NCI-H1105 treated with DMSO at 0.1 percent for 48 hours (cell line): ENCODE results near the gene LSM12.
"Not testable (repeated sequence)": the region's sequence is repeated elsewhere in the genome, so short reads cannot be mapped to it uniquely, and the experiment has no call there.

Experiments
- DNase-seq: peaks from one replicate; lab custom pipeline; 2025; lab: John Stamatoyannopoulos, UW

Gene LSM12

DNA sequence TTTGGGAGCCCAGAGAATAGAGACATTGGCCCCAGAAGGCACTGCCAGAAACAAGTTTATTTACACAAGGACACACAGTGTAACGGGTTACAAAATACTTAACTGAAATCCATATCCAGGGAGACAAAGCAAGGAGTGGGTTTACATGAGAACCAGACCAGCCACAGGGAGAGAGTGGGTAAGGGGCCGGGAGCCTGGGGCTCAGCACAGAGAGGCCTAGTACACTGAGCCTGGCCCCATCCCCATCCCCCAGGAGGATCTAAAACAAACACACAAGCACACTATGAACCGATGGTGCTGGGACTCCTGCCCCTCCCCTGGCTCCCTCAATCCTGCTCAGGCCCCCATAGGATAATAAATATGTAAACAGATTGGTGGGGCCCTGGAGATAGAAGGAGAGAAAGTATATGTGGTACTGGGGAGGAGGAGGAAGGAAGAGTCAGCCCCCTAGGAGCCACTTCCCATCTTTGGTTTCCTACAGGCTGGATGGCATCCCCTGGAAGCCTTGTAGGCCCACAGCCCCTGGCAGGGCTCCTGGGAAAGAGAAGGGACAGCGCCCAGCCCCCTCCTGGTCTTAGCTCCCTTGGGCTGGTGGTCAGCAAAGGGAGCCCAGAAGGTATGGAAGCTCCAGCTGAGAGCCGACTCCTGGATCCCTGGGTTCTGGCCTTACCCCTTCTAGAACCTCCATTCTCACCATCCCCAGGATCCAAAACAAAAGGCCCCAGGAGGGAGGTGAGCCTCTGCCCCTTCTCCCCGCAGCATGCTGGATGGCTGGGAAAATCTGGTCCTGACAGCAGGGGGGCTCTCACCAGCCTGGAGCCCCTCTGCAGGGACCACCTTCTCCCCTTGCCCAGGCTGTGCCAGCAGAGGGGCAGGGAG lies 10.5 kb upstream of the LSM12 start:
- no peak for DNase-seq

DNA sequence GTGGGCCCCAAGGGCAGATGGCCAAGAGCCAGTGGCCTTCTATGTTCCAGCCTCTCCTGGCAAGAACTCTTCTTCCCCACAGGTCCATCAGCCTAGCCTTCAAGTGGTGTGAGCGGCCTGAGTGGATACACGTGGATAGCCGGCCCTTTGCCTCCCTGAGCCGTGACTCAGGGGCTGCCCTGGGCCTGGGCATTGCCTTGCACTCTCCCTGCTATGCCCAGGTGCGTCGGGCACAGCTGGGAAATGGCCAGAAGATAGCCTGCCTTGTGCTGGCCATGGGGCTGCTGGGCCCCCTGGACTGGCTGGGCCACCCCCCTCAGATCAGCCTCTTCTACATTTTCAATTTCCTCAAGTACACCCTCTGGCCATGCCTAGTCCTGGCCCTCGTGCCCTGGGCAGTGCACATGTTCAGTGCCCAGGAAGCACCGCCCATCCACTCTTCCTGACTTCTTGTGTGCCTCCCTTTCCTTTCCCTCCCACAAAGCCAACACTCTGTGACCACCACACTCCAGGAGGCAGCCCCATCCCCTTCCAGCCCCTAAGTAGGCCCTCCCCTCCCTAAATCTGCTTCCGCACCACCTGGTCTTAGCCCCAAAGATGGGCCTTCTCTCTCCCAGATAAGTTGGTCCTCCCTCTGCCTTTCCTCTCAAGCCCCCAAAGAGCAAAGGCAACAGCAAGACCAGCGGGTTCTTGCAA lies 9.3 kb upstream of the LSM12 start:
- DNase-seq: no peak

DNA sequence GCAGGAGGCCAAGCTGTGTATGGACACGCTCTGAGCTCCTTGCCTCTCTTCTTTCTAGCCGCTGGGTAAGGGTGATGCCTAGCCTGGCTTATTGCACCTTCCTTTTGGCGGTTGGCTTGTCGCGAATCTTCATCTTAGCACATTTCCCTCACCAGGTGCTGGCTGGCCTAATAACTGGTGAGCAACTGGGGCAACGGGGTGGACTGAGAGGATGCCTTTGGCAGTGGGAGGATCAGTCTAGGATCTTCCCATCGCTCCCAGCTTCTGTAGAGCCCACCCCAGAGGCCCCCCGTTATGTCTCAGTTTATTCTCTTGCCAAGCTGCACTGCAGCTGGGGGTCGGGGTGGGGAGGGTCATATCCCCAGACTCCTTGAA lies 8.4 kb upstream of the LSM12 start:
- DNase-seq: no peak

DNA sequence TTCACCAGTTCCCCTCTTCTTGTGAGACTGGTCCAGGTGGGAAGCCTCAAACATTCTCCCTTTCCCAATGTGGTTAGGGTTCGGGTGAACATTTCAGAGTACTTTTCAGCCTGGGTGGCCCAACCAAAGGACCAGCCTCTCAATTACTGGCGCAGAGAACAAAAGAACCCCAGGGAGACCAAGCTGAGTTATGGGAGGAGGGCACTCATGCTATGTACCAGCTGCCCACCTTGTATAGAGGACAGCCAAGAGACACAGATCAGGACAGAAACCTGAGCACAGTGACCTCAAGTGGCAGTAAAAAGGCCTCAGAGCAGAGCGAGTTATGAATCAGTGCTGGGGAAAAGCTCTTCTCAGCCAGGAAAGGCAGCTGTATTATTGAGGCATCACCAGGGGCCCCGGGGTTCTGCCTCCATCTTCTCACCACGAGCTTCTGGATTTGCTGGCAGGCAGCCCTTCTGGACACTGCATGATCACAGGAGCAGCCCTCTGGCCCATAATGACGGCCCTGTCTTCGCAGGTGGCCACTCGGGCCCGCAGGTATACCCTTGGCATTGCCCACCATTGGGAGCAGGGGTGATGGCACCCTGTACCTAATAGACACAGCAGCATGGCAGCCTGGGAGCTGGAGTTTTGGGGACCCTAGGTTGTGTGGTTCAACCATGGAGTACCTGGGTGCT lies 7.9 kb upstream of the LSM12 start:
- DNase-seq: no peak

DNA sequence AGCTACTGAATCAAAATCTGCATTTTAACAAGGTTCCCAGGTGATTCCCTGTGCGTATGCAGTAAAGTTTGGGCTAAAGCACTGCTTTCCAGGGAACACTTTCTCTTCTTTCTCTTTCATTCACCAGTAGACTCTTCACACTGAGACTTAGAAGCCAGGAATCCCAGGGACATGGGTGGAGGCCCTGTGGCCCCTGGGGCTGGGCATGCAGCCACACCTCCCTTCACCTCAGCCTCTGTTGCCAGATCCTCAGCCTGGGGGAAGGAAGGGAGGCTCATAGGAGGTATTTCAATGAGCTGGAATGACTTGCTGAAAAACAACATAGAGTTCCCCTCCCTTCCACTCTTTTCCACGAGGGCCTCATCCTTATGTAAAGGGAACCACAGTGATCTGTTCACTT lies 5.3 kb upstream of the LSM12 start:
- DNase-seq: no peak

DNA sequence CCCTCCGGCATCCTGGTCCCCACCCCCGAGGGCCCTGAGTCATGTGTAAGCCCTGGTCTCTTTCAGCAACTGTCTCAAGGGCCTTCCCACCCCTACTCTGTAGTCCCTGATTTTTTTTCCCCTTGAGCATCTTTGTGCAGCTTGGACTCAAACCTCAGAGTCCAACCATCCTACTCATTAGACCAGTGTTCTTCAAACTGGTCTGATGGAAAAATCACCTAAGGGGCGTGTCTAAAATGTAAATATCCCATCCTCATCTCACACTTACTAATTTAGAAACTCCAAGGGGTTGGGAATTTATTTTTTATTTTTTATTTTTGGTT lies 4.7 kb upstream of the LSM12 start:
- no peak for DNase-seq

DNA sequence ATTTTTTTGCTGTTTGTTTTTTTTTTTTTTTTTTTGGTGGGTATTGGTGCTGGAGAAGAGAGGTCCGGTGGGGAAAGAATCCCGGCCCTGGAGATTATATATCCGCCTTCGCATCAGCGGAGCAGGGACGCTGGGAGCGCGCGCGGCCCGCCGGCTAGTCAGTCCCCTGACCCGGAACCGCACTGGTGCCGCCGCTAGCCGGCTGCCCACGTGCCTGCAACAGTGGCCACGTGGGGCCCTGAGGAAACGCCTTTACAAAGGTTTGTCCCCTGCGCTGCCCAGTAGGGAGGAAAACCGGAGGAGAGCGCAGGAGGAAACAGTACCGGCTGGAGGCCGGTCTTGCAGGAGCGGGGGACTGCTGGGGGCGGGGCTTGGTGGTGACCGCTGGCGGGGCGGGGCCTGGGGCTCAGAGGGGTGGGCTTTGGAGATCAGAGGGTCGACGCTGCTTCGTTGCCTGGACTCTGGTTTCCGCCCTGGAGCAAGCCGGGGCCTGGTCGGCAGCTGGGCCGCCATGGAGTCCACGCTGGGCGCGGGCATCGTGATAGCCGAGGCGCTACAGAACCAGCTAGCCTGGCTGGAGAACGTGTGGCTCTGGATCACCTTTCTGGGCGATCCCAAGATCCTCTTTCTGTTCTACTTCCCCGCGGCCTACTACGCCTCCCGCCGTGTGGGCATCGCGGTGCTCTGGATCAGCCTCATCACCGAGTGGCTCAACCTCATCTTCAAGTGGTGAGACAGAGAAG lies 4.2 kb upstream of the LSM12 start, which contains the start of gene G6PC3:
TSS of gene G6PC3 (plus strand) at position 281 of the 743 bp plus-strand sequence. CDS start at position 512, 231 bp downstream.
- peak; percentile 95 for DNase-seq

DNA sequence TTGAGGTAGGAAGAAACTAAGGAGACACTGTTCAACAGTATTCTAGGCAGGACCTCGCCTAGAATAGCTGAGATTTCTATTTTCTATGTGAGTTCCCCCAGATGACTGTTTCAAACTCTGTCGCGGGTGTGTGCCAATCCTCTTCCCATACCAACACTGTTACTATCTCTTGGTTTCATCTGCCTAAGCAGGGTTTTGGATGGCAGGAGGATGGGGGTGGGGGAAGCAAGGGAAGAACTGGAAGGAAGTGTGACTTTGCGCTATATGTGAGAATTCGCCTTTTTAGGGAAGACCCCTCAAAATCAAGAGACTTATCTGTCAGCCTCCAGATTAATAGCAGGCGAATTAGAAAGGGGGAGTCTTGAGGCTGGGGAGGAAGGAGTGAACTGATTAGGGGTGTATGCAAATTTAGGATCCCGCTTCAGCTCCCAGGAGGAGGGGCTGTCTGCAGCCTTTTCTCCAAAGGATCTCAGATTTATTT lies 3.5 kb upstream of the LSM12 start:
- no peak for DNase-seq

DNA sequence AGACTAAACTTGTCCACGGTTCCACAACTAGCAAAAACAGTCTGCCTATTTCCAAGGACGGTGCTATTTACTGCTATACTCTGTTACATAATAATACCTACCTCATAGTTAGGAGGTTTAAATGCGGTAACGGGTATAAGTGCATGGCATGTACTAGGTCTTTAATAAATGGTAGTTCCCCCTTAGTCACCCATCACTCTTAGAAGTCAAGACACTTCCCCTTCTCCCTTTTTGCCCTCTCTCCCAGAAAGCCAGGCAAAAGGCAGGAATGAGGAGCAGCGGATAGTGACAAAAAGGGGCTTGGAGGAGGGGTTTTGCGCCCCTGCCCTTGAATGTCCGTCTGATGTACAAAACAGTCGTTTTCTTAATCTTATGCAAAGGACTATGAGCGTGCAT lies 1.1 kb upstream of the LSM12 start:
- DNase-seq: no peak

DNA sequence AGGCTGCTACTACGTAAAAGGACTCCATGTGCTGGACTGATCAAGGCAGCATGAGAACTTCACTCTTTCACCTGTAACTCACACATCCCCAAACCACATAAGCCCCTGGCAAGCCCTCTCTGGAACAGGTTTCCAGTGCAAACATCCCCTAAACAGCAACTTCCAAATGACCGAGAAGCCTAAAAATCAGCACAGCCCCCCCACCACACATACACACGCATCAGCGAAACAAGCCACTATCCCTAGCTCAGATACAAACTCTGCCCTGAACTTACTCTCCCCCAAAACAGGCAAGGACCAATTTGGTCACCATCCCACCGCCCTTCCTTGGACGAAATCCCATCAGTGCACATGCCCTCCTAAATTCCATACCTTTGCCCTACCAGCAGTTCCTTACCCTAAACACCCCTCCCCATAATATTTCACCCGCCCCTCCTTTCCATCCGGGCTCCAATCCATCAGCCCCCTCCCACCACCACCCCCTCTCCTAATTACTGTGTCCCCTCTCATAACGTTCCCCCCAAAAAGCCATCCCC lies 735 bp downstream of the LSM12 start:
- DNase-seq: no peak

DNA sequence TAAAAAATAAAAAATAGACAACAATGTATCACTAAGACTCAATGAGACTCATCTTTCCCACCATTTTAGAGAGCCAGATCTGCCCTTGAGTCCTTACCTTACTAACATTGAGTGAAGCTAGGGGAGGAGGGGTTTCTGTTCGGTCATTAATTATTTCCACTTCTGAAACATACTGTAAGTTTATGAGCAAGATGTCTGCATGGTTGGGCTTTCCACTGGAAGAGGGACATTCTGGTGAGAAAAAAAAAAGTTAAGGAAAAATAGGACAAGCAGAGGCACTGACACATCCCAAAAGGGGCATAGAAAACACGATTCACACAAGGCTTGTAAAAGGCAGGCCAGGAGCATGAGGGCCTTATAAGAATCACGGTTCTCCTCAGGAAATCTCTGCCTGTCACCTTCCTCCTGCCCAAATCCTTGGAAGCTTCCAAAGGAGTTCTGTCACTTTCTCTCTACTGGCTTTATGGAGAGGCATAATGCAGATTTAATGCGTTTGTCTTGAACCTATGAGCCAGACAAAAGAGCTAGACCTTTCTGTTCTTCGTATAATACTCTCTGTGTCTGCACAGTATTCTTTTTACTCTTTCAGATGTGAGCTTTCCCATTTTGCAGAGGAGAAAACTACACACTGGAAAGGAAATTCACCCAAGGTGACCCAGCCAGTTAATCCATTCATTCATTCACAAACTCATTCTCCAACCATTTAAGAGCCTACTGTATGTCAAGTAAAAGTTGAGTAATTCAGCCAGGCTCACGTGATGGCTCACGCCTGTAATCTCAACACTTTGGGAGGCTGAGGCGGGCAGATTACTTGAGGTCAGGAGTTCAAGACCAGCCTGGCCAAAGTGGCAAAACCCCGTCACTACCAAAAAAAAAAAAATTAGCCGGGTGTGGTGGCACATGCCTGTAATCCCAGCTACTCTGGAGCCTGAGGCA lies 2.5 kb downstream of the LSM12 start:
- DNase-seq: no peak

DNA sequence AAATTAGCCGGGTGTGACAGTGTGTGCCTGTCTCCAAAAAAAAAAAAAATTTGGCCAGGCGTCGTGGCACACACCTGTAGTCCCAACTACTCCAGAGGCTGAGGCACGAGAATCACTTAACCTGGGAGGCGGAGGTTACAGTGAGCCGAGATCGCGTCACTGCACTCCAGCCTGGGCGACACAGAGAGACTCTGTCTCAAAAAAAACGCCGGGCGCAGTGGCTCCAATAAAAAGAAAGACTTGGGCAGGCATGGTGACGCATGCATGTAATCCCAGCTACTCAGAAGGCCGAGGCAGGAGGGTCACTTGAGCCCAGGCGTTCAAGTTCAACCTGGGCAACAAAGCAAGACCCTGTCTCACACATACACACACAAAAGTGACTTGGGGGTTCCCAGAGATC lies 3.6 kb downstream of the LSM12 start:
- DNase-seq: no peak

DNA sequence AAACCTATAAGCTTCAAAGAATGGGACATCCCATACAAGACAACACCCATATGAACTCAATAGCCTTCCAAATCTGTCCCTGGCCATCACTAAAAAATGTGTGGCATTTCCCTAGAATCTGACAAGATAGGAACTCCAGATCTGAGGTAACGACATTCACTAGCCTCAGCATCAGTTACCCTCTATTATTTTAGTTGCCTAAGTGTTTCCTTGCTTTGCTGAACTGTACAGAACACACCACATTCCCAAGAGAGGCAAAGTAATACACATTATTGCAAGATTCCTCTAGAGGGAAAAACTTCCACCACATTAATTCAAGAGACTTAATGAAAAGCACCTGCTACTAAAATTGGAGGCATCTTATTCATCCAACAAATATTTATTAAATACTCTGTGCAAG lies 5.0 kb downstream of the LSM12 start:
- no peak for DNase-seq

DNA sequence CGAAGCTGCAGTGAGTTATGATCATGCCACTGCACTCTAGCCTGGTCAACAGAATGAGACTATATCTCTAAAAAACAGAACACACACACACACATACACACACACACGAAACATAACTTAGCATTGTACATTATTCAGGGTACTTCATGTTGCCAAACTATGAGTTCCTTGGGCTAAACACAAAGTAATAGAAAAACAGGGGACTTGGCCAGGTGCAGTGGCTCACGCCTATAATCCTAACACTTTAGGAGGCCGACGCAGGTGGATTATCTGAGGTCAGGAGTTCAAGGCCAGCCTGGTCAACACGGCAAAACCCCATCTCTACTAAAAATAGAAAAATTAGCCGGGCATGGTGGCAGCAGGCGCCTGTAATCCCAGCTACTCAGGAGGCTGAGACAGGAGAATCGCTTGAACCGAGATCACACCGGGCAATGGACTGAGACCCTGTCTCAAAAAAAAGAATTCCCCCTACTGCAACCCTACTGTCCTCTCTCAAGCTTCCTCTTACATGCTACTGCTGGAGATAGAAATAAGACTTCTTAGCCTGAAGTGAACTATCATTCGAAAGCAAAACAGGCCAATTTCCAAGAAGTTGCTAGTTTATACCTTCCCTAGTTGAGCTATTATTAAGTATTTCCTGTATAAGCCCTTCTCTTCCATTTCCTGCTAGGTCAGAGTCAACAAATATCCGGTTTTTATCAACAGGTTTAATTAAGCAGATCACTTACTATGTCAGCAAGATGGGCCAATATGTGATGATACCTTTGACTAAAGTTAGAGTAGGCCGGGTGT lies 7.2 kb downstream of the LSM12 start:
- DNase-seq: no peak

DNA sequence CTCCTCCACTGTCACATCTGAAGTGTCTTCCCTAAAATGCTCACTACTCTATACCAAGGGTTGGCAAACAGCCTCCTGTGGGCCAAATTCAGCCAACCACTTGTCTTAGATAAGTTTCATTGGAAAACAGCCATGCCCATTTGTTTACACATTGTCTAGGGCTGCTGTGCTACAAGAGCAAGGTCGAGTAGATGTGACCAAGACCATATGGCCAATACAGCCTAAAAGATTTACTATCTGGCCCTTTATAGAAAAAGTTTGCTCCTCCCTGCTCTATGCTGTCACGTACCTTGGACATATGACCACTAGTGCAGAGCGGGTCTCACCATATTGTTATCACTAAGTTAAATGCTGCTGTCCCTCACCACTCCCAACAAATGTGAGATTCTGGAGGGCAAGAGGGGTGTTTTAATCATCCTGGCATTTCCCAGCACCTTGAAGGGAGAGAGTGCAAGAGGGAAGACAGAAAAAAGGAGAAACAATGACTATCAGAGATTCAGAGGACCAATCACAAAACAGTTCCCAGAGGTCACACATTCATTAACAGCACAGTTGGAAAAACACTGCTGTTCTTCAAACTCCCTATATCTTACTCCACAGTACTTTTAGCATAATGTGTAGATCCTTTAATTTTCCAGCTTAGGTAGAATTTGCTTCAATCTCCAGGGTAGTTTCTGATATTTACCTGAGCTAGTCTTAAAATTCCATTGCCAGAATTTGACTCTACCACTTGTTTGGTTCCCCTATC lies 13.2 kb downstream of the LSM12 start:
- DNase-seq: peak; percentile 55

DNA sequence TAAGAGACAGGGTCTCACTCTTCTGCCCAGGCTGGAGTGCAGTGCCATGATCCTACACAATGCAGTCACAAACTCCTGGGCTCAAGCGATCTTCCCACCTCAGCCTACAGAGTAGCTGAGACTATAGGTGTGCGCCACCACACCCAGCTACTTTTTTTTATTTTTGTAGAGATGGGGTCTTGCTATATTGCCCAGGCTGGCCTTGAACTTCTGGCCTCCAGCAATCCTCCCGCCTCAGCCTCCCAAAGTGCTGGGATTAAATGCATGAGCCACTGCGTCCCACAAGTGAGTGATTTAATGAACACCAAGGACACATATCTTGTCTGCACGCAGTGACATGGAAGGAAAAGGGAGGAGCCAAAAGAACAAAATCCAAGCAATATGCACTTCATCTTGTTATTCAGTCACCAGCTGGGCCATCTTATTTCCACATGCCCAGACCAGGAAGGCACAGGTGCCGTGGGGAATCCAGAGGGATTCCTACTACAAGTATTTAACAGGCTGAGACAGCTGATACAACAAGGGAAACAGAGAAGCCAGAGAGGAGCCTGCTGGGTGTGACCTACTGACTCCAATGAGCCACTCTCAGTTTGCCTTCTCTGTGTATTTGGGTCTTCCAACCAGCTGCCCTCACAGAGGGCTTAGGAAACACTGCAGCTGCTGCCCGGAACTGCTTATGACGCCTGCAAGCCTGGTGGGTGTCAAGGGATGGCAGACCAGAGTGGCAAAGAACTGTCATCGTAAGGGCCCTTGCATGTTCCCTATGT lies 17.0 kb downstream of the LSM12 start:
- no peak for DNase-seq

DNA sequence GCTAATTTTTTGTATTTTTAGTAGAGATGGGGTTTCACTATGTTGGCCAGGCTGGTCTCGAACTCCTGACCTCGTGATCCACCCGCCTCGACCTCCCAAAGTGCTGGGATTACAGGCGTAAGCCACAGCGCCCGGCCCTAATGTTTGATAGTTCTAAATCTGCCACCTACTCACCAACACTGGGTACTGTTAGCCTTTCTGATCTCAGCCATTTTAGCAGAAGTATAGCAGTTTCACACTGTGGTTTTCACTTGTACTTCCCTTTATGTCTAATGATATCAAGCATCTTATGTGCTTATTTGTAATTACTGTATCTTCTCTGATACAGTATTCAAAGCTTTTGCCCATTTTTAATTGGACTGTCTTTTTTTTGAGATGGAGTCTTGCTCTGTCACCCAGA lies 19.6 kb downstream of the LSM12 start:
- not testable (repeated sequence) for DNase-seq

DNA sequence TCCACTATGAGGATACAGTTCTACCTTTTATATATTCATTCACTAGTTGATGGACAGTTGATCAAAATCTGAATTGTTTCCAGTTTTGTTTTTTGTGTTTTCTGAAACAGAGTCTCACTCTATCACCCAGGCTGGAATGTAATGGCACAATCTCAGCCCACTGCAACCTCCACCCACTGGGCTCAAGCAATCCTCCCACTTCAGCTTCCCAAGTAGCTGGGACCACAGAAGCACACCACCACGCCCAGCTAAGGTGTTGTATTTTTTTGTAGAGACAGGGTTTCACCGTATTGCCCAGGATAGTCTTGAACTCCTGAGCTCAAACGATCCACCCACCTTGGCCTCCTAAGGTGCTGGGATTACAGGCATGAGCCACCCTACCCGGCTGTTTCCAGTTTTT lies 21.0 kb downstream of the LSM12 start:
- DNase-seq: no peak
